ENCODE results near the gene PLA2G1B. TPM values are rescaled to one million over a fixed set of nuclear protein-coding genes. Genes with fewer than 3 reads are reported as not detected.

PLA2G1B gene
- total and polyA plus RNA-seq, 2 of the 13 experiments (the other 11 are each of a cell fraction or from before 2014, with no cell fraction given): 0.33 to 1.4 TPM

- peak; percentile 82 for TF ChIP-seq HOXA9 (CRISPR knock-in tag; IDR thresholded peaks at IDR 0.05; ENCODE audit: borderline replicate concordance)
- TF ChIP-seq IRF2 (CRISPR knock-in tag; IDR thresholded peaks at IDR 0.05): peak; percentile 89
- TF ChIP-seq TAF15 (IDR thresholded peaks at IDR 0.05; ENCODE audit: low read depth, low read length, poor library complexity, severe bottlenecking): no peak
- no peak for TF ChIP-seq MBNL3 (CRISPR knock-in tag; conservative IDR thresholded peaks at IDR 0.05)
- peak; percentile 72 for TF ChIP-seq ZNF503 (CRISPR knock-in tag; IDR thresholded peaks at IDR 0.05)
- no peak; the same call in 1 of the 2 replicates for TF ChIP-seq AHDC1 (CRISPR knock-in tag; IDR thresholded peaks at IDR 0.05; ENCODE audit: borderline replicate concordance)
- no peak for TF ChIP-seq ZMAT3 (CRISPR knock-in tag; conservative IDR thresholded peaks at IDR 0.05)
- TF ChIP-seq MXD1 (CRISPR knock-in tag; IDR thresholded peaks at IDR 0.05): no peak
- TF ChIP-seq ZMYM3 (CRISPR knock-in tag; IDR thresholded peaks at IDR 0.05): no peak
- TF ChIP-seq ZNF362 (CRISPR knock-in tag; IDR thresholded peaks at IDR 0.05; ENCODE audit: borderline replicate concordance): peak; percentile 54; the same call in 1 of the 2 replicates
- peak; percentile 73 for TF ChIP-seq ZNF142 (CRISPR knock-in tag; IDR thresholded peaks at IDR 0.05)
- TF ChIP-seq HMGA1 (CRISPR knock-in tag; conservative IDR thresholded peaks at IDR 0.05): no peak
These were observed 34.7 kb downstream of the PLA2G1B start, which contains the start of gene RNU4-1 (continued) for GRCh38 chr12:120292661-120293531.
